ENCODE results near the gene RHEBL1.

DNA sequence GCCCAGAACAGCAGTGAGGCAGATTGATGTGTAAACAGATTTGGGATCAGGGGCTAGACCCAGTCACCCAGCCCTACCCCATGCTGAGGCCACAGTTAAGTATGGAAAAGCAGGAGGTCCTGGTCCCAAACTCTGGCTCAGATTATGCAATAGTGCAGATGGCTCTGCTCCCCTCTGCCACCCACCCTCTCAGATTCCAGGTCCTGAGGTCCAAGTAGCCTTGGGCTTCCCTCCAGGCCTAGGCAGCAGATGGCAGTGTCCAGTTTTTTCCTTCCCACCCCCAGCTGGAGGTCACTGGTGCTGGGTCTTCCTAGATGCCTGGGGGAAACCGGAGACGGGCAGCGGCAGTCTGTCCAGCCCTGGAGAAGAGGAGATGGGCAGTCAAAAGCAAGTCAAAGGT lies 27.6 kb upstream of the RHEBL1 start:
- TF ChIP-seq, protein P1, sequence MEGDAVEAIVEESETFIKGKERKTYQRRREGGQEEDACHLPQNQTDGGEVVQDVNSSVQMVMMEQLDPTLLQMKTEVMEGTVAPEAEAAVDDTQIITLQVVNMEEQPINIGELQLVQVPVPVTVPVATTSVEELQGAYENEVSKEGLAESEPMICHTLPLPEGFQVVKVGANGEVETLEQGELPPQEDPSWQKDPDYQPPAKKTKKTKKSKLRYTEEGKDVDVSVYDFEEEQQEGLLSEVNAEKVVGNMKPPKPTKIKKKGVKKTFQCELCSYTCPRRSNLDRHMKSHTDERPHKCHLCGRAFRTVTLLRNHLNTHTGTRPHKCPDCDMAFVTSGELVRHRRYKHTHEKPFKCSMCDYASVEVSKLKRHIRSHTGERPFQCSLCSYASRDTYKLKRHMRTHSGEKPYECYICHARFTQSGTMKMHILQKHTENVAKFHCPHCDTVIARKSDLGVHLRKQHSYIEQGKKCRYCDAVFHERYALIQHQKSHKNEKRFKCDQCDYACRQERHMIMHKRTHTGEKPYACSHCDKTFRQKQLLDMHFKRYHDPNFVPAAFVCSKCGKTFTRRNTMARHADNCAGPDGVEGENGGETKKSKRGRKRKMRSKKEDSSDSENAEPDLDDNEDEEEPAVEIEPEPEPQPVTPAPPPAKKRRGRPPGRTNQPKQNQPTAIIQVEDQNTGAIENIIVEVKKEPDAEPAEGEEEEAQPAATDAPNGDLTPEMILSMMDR (IDR thresholded peaks at IDR 0.05), result no peak
- TF ChIP-seq EP300 (IDR thresholded peaks at IDR 0.05) (no peak), POLR2A (IDR thresholded peaks at IDR 0.05) (no peak), POLR2AphosphoS5 (IDR thresholded peaks at IDR 0.05) (no peak)

Data from suprapubic skin (tissue), 4 donors.